Measurements from ENCODE around the gene HJURP.

Gene HJURP

GRCh38 chr2:233847248-233847898 is 7.0 kb downstream of the HJURP start:
- no peak for DNase-seq (ENCODE audit: low read depth)

- no peak for DNase-seq (ENCODE audit: low read depth)
These were observed 7.7 kb downstream of the HJURP start for GRCh38 chr2:233846387-233847247.

- no peak for DNase-seq (ENCODE audit: low read depth)
These were observed 8.9 kb downstream of the HJURP start for GRCh38 chr2:233845301-233846060.

GRCh38 chr2:233844836-233845235 is 9.5 kb downstream of the HJURP start:
- no peak for DNase-seq (ENCODE audit: low read depth)

GRCh38 chr2:233844064-233844807 is 10.1 kb downstream of the HJURP start:
- DNase-seq (ENCODE audit: low read depth) = no peak

- no peak for DNase-seq (ENCODE audit: low read depth)
These were observed 13.2 kb downstream of the HJURP start for GRCh38 chr2:233841183-233841582.

- no peak for DNase-seq (ENCODE audit: low read depth)
These were observed 13.8 kb downstream of the HJURP start for GRCh38 chr2:233840520-233840919.

- no peak for DNase-seq (ENCODE audit: low read depth)
These were observed 14.9 kb downstream of the HJURP start for GRCh38 chr2:233839447-233839820.

GRCh38 chr2:233838726-233839446 is 15.4 kb downstream of the HJURP start:
- DNase-seq (ENCODE audit: low read depth) = no peak

GRCh38 chr2:233838251-233838650 is 16.1 kb downstream of the HJURP start:
- no peak for DNase-seq (ENCODE audit: low read depth)

- no peak for DNase-seq (ENCODE audit: low read depth)
These were observed 16.6 kb downstream of the HJURP start for GRCh38 chr2:233837694-233838229.

- no peak for DNase-seq (ENCODE audit: low read depth)
These were observed 18.0 kb downstream of the HJURP start for GRCh38 chr2:233836359-233836758.

GRCh38 chr2:233835230-233836186 is 18.8 kb downstream of the HJURP start:
- no peak for DNase-seq (ENCODE audit: low read depth)

- no peak for DNase-seq (ENCODE audit: low read depth)
These were observed 21.0 kb downstream of the HJURP start for GRCh38 chr2:233833345-233833744.

GRCh38 chr2:233832869-233833311 is 21.4 kb downstream of the HJURP start:
- no peak for DNase-seq (ENCODE audit: low read depth)

- DNase-seq (ENCODE audit: low read depth) = no peak
These were observed 21.9 kb downstream of the HJURP start for GRCh38 chr2:233832414-233832813.

- no peak for DNase-seq (ENCODE audit: low read depth)
These were observed 22.5 kb downstream of the HJURP start for GRCh38 chr2:233831861-233832260.

GRCh38 chr2:233831011-233831721 is 23.2 kb downstream of the HJURP start:
- no peak for DNase-seq (ENCODE audit: low read depth)

GRCh38 chr2:233830111-233830802 is 24.1 kb downstream of the HJURP start:
- DNase-seq (ENCODE audit: low read depth) = no peak

Data from stimulated activated CD8-positive, alpha-beta memory T cell treated with anti-CD3 and anti-CD28 coated beads, Interleukin-15, amount 100 ng/mL, for 1 hour (primary cell).